NCI-H1694 (cell line): ENCODE measurements around the gene UBL7.

ENCODE experiments used
- DNase-seq: peaks from one replicate; lab custom pipeline; 2025; lab: John Stamatoyannopoulos, UW

Gene UBL7

DNA sequence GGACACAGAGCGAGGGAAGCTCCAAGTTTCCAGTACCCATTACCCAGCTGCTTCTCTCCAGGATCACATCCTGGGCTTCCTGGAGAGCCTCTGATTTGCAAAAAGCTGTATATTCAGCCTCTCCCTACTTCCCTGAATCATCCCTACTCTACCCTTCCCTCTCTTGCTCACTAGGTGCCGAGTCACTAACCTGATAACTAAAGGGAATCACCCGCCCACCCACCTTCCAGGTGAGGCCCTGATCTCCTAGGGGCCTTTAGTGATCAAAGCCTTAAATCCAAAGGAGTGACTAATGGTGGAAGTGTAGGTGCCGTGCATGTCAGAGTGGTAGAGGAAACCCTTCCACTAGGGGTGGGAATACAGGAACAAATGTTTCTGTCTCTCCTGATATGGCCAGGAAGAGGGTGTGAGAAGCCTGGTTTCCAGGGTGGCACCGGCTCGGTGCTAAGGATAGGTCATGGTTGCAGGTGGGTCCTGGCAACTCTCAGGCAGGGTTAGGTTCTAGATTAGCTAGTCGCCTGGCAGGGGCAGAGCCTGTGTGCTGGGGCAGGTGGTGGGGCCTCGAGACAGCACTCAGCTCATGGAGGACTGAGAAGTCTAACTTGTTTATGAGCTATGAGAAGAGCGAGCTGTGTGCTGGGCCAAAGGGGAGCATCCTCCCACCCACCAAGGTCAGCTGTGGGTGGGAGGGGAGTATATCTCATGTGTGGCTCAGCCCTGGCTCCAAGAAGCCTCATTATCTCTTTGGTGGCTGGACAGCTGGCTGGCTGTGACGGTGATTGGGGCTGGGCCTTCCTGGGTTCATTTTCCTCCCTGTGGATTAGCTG is 37.3 kb downstream of the UBL7 start:
- DNase-seq, result no peak

GRCh38 chr15:74422652-74423430 is 38.1 kb downstream of the UBL7 start:
- no peak for DNase-seq

DNA sequence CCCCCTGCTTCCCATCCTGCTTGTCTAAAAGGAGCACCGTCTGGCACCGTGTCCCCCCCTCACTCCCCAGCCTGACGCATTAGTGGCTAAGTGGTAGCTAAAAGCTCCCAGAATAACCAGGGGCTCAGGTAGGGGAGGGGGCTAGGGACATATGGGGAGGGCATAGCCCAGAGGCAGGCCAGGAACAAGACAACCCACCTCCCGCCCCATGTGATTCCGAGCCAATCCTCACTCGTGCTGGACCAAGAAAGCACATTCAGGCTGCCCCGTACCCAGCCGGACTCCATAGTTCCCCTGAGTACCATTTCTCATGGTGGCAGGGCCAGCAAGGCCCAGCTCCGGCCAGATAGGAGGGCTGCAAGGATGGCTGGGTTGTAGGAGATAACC is 38.7 kb downstream of the UBL7 start:
- DNase-seq, result no peak

GRCh38 chr15:74421302-74422245 is 39.4 kb downstream of the UBL7 start:
- no peak for DNase-seq

GRCh38 chr15:74420193-74420905 is 40.6 kb downstream of the UBL7 start:
- DNase-seq, result no peak

DNA sequence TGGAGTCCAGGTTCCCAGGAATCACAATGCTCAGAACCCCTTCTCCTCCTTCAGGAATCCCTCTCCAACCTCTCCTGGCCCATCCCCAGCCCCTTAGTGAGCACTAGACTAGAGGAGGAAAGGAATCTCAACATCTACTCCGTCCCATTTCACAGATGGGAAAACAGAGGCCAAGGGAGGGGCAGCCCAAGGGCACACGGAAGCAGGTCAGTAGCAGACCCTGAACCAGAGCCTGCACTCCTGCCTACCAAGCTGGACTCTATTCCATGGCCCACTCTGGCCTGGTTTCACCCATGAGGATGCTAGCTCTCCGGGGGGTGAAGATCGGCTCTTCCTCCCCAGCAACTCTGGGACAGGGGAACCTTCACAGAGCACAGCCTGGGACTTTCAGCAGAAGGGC is 41.5 kb downstream of the UBL7 start:
- no peak for DNase-seq

GRCh38 chr15:74418575-74419338 is 42.2 kb downstream of the UBL7 start:
- DNase-seq, result no peak

- no peak for DNase-seq
Measured at GRCh38 chr15:74417670-74418069, 43.3 kb downstream of the UBL7 start.

- DNase-seq, result no peak
Measured at GRCh38 chr15:74417225-74417624, 43.7 kb downstream of the UBL7 start.

- no peak for DNase-seq
Measured at GRCh38 chr15:74415966-74416916, 44.7 kb downstream of the UBL7 start.

GRCh38 chr15:74414603-74415338 is 46.2 kb downstream of the UBL7 start:
- no peak for DNase-seq

GRCh38 chr15:74414081-74414580 is 46.8 kb downstream of the UBL7 start:
- DNase-seq, result no peak

GRCh38 chr15:74413350-74414080 is 47.4 kb downstream of the UBL7 start:
- no peak for DNase-seq

DNA sequence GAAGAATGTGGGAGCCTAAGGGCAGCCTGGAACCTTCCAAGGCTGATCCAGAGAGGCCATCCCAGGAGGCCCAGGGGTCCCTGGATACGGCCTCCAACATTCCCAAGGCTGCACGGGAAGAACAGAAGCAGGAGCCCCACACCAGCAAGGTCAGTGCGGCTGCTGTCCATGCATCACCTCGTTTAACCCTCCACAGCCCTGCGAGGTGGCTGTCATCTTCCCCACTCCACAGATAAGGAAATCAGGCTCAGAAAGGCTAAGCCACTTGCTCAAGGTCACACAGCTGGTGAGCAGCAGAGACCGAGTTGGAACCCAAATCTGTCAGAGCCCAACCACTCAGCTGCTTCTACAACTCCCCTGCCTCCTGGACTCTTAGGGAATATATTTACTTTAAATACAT is 48.8 kb downstream of the UBL7 start:
- DNase-seq, result no peak

DNA sequence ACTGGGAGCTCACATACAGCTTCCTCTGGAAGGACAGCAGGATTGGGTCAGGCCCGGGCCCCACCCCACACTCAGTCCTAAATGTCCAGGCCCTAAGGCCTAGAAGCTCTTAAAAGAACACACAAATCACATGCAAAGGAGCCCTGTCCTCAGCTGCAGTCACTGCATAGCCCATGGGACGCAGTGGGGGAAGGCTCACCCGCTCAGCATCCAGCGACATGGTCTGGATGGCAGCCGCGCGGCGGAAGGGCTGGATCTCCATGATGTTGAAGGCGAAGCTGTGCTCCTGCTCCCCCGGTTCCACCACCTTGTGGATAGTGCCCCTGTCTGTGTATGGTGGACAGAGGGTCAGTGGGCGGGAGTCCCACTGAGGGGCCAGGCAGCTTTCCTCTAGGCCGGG is 49.3 kb downstream of the UBL7 start:
- DNase-seq, result no peak

DNA sequence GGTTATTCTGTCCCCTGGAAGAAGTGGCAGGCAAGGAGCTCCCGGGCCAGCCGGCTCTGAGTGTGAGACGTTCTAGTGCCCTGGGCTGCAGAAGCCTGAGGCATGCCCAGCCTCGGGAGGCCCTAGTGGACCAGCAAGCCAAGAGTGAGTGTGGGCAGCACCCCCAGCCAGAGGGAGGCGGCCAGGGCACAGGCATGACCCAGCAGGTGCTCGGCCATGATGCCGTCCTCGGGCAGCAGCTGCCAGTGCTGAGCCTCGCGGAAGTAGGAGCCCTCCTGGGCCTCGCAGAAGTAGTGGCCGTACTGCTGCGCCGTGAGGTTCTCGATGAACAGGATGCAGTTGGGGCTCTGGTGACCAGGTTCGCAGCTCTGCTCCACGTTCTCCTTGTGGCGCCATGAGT is 50.5 kb downstream of the UBL7 start:
- DNase-seq, result no peak

DNA sequence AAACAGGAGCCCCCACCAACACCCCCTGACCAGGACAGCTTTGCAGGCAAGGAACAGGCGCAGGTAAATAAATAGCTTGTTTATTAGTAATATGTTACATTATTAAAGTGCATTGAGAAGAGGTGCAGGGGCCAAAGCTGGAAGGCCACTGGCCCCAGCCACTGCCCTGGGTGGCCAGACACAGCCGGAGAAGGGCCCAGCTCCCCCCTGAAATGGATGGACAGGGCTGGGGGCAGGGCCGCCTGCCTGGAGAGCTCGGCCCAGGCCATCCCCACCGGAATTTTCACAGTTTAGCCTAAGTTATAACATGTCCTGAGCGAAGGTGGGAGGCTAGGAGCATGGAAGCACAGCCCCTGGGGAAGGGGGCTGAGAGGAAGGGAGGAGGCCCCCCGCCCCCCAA is 51.7 kb downstream of the UBL7 start:
- no peak for DNase-seq

DNA sequence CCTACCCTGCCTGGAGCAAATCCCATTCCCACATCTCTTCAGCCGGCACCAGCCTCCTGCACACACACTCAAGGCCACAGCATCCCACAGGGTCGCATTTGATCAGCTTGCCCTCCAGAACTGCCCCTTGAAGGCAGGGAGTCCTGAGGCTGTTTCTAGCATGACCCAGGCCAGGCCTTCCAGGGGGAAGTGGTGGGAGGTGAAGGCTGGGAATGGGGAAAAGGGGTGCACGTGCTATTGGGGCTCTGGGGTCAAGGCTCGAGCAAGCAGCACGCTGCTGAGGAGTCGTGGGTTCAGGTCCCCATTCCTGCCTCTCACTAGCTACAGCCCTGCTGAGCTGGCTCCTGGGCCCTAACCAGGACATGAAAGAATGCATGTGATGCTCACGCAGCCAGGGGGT is 52.1 kb downstream of the UBL7 start:
- no peak for DNase-seq
